Colon (tissue), 2 donors: ENCODE data around the gene MAMDC4.

Experiments used
- FAIRE-seq: peaks from 2 replicates; lab custom pipeline; 2012; peaks lifted over from hg19 to GRCh38; lab: Jason Lieb, UNC
- donor health status: control.
- donor health status: control.

Gene MAMDC4

DNA sequence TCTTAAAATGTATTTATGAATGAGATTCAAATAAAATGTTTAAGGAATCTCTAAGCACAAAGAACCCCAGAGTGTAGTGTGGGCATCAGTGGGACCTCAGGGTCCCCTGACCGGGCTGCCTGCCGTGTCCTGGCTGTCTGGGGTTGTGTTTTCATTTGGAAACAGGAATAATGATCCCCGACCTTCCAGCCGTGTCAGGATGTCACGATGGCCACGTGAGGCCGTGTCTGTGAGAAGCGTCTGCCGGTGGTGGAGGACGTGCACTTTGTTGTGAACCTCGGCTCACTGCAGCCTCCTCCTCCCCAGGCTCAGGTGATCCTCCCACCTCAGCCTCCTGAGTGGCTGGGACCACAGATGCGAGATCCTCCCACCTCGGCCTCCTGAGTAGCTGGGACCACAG is 38.5 kb downstream of the MAMDC4 start:
- FAIRE-seq: no peak

- no peak for FAIRE-seq
These were observed 43.9 kb downstream of the MAMDC4 start for GRCh38 chr9:136896027-136896426.

DNA sequence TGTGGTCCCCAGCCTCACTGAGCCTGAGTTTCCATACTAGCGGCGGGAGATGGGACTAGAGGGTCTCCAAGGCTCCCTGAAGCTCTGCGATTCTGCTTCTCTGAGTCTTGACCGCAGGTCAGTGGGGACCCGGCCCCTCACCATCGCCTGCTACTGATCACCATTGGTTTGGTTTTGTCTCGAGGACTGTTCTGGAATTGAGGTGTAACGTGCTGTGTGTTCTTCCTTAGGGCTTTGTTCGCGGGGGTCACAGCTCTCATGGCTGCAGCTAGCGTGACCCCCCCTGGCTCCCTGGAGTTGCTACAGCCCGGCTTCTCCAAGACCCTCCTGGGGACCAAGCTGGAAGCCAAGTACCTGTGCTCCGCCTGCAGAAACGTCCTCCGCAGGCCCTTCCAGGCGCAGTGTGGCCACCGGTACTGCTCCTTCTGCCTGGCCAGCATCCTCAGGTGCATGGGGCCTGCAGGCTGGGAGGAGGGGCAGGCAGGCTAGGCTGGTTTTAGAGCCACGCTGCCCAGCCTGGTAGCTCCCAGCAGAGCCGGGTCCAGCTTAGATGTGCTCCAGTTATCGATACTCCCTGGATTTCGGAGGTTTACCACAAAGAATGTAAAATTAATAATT is 46.4 kb downstream of the MAMDC4 start:
- no peak for FAIRE-seq

GRCh38 chr9:136899196-136899595 is 47.0 kb downstream of the MAMDC4 start:
- FAIRE-seq: no peak

GRCh38 chr9:136900556-136900955 is 48.4 kb downstream of the MAMDC4 start:
- no peak for FAIRE-seq

DNA sequence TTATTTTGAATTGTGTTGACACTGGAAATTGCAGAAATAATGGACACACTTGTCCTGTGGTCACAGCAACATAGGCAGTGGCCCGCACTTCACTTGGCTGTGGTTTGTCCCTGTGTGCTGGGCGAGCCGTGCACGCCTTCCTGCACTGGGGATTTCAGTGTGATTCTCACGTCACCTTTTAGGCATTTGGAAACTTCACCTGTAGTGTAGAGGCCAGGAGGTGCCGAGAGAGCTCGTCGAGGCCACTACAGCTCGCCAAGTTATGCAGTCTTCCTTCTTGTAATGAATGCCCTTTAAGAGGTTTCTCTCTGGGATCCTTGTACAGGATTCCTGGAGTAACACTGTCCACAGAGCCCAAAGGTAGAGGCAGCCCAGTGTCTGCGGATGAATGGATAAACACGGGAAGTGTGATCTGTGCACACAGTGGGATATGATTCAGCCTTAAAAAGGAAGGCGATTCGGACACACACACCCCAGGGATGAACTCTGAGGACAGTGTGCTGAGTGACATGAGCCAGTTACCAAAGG is 48.9 kb downstream of the MAMDC4 start:
- FAIRE-seq: no peak

DNA sequence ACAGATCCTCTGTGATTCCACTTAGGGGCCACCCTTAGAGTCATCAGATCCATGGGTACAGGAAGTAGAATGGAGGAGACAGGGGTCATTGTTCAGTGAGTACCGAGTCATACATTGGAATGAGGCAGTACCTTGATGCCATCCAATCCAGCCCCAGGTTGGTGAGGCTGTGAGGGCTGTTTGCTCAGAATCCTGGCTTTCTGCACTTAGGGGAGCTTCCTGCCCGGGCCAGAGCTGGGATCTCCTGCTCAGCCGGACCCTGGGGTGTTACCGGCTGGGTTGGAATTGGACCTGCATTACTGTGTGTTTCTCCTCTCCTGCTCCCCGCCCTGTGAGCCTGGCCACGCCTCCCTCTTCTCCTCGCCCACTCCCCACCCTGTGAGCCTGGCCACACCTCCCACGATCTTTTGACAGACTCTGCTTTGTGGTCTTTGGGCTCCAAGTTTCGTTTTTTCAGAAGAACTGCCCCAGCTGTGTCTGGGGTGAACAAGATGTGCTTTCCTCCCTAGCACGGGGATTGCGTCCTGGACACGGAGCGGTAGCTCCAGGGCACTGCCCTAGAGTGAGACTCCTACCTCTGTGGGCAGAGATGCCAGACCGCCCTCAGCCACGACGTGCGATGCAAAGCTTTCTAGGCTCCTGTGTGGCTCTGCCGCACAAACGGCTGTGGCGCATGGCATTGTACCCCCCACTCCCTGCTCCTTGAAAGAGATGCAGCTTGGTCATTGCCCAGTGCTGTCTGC is 49.5 kb downstream of the MAMDC4 start:
- FAIRE-seq: no peak

DNA sequence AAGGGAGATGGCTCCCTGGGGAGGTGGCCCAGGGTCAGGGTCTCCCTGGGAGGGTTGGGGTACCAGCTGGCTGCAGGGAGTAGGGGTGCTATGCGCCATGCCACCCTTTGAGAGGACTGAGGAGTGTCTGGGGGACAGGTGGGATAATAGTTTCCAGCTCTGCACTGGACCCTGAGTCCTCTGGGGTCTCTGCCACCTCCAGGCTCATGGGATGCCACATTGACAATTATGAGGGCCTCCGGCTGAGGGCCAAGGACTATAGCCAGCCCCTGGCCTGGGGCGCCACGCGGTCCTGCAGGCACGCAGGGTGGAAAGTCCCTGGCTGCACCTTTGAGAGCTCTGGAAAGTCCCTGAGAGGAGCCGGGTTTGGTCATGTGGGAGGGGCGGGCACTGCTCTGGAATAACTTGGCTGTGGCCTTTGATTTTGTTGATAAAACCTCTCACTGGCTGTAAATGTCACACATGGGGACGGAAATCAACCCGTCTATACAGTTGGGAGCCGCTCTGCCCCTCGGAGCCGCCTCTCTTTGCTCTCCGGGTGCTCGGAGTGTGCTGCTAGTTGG is 50.2 kb downstream of the MAMDC4 start:
- FAIRE-seq: no peak

DNA sequence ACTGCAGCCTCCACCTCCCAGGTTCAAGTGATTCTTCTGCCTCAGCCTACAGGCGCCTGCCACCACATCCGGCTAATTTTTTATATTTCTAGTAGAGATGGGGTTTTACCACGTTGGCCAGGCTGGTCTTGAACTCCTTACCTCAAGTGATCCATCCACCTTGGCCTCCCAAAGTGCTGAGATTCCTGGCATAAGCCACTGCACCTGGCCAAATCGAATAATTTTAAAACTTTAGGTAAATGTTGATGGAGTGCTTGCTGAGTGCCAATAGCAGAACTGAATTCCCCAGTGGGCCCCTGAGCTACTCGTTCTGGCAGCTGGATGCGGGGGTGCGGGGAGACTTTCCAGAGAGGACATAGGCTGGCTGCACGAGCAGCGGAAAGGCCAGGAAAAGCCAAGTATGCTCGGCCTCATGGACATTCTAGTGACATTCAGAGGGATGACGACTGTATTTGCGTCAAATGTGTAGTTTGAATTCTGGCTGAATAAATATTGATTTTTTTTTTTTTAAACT is 51.0 kb downstream of the MAMDC4 start:
- no peak for FAIRE-seq

- FAIRE-seq: no peak
These were observed 54.1 kb downstream of the MAMDC4 start for GRCh38 chr9:136906266-136906665.

GRCh38 chr9:136907011-136907914 is 55.1 kb downstream of the MAMDC4 start:
- no peak for FAIRE-seq
